OCI-M2 (cell line): ENCODE measurements around the gene RBMS1.
"Not testable (repeated sequence)": the region's sequence is repeated elsewhere in the genome, so short reads cannot be mapped to it uniquely, and the experiment has no call there.

Experiments used
- DNase-seq: peaks from one replicate; lab custom pipeline; 2025; ENCODE audit not compliant: unreplicated experiment; lab: John Stamatoyannopoulos, UW

RBMS1 gene

GRCh38 chr2:160387558-160388262, 105.9 kb downstream of the RBMS1 start:
- no peak for DNase-seq

DNA sequence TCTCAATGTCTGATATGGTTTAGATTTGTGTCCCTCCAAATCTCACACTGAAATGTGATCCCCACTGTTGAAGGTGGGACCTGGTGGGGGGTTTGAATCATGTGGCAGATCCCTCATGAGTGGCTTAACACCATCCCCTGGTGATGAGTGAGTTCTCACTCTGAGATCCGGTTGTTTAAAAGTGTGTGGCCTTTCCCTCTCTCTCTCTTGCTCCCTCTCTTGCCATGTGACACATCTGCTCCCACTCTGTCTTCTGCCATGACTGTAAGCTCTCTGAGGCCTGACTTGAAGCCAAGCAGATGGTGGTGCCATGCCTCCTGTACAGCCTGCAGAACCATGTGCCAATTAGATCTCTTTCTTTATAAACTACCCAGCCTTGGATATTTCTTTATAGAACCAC, 108.8 kb downstream of the RBMS1 start:
- no peak for DNase-seq

- DNase-seq: no peak
These were observed 112.1 kb downstream of the RBMS1 start for GRCh38 chr2:160381425-160381951.

- no peak for DNase-seq
These were observed 113.0 kb downstream of the RBMS1 start for GRCh38 chr2:160380611-160381010.

DNA sequence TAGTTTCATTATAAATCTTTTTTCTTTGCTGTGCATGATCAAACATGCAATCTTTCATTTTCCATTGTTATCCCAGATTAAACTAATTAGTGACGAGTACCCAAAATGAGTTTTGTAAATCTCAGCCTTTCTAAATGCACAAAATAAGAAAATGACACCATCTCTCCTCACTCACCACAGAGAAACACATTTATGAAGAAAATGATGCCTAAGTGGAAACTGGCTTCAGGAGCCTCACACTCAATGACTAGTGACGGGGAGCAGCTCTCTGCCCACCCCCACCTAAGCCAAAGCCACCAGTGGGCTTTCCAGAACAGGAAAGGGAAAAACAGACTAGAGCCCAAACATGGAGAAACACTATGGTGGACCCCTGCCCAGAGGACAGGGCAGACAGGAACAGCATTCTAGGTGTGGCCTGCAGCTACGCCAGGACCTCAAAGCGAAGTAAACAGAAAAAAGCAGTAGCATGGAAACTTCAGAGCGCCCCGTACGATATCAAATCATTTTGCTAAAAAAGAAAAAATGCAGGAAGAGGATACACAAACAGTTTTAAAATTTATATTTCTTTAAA, 113.5 kb downstream of the RBMS1 start:
- DNase-seq: no peak

DNA sequence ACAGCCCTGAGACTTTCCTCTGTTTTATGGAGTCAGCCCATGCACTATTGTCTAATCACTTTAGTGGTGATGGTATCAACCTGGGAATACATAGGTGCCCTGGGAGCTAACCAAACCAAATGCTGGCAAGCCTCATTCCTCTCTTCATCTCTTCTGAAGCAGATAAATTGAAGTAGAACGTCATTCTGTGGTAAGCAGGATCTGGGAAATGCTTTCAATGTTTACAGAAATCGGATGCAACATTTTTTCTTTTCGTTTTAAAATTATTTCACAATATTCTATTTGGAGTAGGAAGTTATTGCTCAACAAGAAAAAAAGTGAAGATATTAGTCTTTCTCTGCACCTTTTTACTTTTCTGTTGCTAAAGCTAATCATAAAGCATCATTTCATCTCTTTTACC, 114.2 kb downstream of the RBMS1 start:
- DNase-seq: no peak

DNA sequence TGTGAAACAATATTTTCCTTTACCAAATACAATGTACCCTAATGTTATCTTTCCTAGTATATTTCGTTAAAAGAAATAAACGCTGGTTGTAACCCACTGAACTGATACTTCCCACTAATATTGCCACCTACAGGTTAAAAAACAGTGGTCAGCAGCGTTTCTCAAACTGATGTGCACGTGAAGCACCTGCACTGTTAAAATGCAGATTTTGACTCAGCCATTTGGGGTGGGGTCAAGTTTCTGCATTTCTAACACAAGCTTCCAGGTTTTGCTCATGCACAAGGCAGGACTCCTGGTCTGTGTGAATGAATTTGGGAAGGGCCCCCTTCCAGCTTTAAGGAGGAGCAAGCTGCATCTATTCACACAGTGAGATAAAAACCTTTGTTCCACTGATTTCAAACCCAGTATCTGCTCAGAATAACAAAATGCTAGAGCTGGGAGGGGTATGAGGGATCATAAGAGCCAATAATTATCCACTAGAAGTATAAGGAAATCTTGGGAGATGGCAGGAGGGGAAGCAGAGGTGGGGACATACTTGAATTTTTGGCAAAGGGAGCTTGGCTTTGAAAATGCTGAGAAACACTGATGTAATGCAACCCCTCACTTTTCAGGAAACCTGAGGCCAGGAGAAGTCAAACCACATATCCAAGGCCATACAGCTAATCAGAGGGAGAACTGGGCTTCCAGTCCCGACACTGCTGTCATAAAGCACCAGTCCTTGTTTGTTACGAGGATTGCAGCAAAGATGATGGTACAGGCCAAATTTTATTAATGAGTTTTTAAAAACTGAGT, 116.2 kb downstream of the RBMS1 start:
- DNase-seq: no peak

DNA sequence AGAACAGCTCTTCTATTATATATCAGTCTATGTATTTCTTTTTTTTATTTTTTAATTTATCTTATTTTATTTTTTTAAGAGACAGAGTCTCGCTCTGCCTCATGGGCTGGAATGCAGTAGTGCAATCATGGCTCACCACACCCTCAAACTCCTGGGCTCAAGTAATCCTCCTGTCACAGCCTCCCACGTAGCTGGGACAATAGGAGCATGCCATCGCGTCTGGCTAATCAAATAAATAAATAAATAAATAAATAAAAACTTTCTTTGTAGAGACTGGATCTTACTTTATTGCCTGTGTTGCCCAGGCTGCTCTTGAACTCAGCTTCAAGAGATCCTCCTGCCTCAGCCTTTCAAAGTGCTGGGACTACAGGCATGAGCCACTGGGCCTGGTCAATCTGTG, 117.0 kb downstream of the RBMS1 start:
- no peak for DNase-seq

DNA sequence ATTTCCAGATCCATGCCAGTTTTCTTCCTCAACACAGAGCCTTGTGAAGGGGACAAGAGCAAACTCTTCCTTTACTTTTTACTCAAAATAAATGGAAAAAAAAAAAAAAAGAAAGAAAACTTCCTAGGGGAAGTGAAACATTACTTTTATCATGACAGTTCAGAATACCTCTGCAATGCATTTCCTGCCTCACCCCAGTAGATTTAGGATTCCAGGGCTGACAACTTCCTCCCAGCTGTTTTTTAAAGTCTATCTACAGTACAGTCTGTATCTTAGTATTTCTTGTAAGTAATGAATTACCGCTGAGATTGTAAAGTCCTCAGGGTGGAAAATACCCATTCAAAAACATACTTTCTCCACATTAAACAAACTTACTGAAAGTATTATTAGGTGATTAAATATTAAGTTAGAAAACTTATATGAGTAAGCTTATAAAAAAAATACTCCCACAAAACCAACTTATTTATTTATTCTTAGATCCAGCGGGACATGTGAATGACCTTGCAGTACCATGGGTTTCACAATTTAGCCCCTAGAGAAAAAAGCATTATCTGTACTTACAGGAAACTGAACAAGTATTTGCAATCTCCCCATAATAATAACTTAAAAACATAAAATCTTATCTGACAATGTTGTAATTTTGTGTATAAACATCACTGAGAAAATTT, 117.7 kb downstream of the RBMS1 start:
- no peak for DNase-seq

GRCh38 chr2:160375037-160375436, 118.6 kb downstream of the RBMS1 start:
- no peak for DNase-seq

DNA sequence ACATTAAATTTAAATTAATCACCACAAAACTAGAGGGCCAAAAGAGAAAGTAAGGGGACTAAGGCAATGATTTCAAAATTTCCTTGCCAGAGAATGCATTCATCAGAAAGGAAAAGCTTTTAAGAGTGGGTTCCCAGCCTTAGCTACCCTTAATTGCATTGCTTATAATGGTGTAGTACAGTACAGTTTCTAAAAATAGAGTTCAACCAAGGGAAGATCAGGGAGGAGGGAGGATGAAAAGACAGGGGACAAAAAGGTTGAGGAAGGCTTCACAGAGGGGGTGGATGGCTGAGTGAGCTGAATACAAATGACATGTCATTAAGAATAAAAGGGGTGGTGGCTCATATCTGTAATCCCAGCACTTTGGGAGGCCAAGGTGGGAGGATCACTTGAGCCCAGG, 119.9 kb downstream of the RBMS1 start:
- no peak for DNase-seq

- DNase-seq: no peak
These were observed 120.3 kb downstream of the RBMS1 start for GRCh38 chr2:160373263-160373662.

GRCh38 chr2:160372585-160372984, 121.0 kb downstream of the RBMS1 start:
- no peak for DNase-seq

GRCh38 chr2:160372010-160372356, 121.6 kb downstream of the RBMS1 start:
- no peak for DNase-seq

DNA sequence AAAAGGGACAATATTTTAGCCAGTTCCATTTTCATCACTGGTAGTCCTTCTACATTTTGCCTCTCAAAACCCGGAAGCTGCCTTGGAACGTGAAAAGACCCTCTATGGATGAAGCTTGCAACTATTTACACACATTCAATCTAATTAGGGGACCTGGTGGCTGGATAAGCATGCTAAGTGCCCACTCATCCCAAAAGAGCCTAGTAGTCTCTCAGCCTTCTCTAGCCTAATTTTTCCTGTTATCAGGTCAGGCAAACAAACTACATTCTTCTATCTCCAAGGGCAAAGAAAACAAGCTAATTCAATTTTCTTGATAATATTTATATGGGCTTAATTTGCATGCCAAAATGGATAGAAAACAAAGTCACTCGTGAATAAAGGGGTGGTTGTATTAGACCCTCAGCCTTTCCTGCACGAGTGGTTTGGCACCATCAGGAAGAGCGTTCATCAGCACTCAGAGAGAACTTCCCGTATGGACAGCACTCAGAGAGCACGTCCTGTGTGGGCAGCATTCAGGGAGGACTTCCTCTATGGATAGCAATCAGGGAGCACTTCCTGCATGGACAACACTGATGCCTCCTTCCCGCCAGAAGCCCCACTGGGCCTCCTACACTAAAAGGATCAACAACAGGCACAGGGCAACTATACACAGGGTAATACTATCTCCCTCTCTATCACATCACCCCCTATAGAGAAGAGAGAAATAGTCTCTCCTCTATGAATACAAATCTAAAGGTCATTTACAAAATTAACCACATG, 122.2 kb downstream of the RBMS1 start:
- DNase-seq: no peak

DNA sequence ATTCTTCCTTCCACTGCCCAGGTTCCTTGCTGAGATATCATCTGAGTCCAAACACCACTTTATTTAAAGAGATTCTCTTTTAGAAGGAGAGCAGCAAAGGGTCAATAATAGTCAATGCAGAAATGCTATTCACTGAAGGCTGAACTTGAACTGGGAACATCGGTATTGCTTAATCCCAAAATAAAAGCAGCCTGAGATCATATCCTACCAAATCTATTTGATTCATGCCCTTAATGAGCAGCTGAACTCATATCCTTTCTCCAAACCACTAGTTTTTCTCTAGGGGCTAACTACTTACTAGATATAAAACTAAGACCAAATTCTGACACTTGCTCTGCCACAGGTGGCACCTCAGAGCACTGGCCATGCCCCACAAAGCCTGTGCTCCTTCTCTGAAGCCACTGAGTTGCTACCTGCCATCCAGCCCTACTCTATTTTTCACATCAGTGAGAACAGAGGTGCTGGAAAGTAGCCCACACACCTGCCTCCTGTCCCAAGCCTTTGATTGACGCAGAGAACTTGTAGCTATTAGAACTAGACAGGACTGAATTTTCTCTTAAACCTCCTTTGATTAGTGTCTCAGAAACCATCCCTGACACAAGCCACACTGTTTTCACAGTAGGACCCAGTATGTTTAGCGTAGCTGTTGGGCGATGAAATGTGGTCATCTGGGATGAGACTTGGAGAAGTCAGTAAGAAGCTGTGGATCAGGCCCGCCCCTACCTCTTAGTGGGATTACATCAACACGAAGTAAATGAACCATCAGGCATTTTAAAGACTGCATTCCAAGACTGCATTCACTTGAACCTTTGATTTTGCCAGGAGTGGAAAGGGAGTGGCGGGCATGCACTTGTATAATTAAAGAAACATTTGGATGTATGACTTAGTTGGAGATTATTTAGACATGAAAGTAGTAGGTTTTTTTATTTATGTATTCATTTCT, 124.3 kb downstream of the RBMS1 start:
- DNase-seq: no peak

- DNase-seq: no peak
These were observed 125.7 kb downstream of the RBMS1 start for GRCh38 chr2:160367887-160368286.

DNA sequence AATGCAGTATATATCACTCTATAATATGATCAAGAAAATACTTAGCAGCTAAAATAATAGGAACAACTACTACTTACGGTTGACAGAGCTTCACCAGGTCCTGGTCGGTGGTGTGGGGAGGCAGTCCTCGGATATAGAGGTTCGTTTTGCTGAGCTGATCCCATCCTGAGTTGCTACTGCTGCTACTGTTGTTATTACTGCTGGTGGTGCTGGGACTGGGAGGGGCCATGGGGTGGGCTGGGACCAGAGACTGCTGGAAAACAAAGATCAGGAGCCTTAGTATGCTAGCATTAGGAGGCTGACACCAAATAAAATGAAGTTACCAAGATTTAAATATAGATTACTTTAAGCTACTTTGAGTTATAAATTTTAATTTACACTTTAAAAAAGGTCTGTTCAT, 126.5 kb downstream of the RBMS1 start:
- DNase-seq: not testable (repeated sequence)

DNA sequence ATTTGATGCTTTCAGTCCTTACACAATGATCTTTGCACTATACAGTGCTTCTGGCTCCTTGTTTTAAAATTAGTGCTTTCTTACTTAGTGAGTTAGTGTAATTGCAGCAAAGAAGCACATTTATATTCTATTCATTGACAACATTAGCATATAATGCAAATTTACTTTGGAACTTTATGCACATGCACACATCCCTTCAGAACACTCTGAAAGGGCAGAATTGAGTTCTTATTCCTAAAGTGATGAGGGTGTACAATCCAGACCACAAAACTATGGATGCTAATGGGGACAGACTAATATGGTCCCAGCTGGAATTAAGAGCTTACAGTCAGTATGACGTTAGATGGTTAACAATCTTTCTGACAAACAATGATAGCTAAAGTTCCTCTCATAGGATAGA, 127.1 kb downstream of the RBMS1 start:
- DNase-seq: no peak
